Fibroblast of skin of right biceps (primary cell): ENCODE results near the gene SLC45A2.
"Not testable (repeated sequence)": the region's sequence is repeated elsewhere in the genome, so short reads cannot be mapped to it uniquely, and the experiment has no call there.

Source experiments
- DNase-seq: peaks from one replicate; pipeline ENCODE4 v3.0.0-alpha.2; 2013

Gene SLC45A2, protein sequence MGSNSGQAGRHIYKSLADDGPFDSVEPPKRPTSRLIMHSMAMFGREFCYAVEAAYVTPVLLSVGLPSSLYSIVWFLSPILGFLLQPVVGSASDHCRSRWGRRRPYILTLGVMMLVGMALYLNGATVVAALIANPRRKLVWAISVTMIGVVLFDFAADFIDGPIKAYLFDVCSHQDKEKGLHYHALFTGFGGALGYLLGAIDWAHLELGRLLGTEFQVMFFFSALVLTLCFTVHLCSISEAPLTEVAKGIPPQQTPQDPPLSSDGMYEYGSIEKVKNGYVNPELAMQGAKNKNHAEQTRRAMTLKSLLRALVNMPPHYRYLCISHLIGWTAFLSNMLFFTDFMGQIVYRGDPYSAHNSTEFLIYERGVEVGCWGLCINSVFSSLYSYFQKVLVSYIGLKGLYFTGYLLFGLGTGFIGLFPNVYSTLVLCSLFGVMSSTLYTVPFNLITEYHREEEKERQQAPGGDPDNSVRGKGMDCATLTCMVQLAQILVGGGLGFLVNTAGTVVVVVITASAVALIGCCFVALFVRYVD

DNA sequence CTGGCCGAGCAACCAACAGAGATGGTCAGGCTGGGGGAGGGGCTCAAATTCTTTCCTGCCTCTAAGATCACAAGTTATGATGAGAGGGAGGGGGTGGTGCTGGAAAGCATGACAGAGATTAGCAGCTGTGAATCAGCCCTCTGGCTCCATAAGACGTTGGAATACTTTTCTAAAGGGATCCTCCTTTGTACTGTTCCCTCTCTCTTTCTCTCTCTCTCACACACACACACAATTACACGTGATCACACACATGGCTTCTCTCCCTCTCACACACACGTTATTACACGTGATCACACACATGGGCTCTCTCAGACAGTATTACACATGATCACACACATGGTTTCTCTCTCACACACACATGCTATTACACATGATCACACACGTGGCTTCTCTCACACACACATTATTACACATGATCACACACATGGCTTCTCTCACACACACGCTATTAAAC lies at the start of gene SLC45A2:
Gene SLC45A2, minus strand, starts transcription at position 23 of the 454 bp plus-strand sequence. CDS start 110 bp downstream, outside the sequence.
- DNase-seq = peak; percentile 66

- no peak for DNase-seq
These were observed 47.5 kb upstream of the SLC45A2 start for GRCh38 chr5:34031966-34032365.

DNA sequence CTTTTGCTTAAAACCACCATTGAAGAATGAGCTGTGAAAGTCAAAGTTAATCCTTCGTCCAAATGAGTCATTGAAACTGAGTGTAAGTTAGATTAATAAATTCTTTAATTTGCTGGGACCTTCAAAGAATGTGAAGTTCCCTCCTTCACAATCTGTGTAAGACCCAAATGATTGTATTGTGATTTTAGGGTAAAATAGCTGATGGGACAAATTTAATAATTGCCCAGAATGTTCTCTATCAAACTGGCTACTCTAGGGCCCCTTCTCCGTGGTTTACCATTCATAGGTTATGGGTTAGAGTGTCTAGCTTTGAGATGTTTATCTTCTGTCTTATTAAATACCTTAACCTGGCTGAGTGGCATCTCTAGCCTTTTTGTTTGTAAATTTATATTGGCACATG lies 46.6 kb upstream of the SLC45A2 start:
- DNase-seq = no peak

DNA sequence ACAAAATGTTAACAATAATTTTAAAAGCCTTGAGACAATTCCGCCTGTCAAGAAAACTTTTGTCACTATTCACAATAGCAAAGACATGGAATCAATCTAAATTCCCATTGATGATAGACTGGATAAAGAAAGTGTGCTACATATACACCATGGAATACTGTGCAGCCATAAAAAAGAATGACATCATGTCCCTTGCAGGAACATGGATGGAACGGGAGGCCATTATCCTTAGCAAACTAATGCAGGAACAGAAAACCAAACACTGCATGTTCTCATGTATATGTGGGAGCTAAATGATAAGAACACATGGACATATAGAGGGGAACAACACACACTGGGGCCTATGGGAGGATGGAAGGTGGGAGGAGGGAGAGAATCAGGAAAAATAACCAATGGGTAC lies 46.1 kb upstream of the SLC45A2 start:
- DNase-seq = not testable (repeated sequence)

GRCh38 chr5:34030048-34030447 lies 45.6 kb upstream of the SLC45A2 start:
- no peak for DNase-seq

GRCh38 chr5:34028349-34028748 lies 43.9 kb upstream of the SLC45A2 start:
- DNase-seq = no peak

- DNase-seq = no peak
These were observed 41.7 kb upstream of the SLC45A2 start for GRCh38 chr5:34026089-34026761.

- peak; percentile 68 for DNase-seq
These were observed 37.7 kb upstream of the SLC45A2 start for GRCh38 chr5:34022121-34022705.

GRCh38 chr5:34021334-34021733 lies 36.8 kb upstream of the SLC45A2 start:
- DNase-seq = no peak

DNA sequence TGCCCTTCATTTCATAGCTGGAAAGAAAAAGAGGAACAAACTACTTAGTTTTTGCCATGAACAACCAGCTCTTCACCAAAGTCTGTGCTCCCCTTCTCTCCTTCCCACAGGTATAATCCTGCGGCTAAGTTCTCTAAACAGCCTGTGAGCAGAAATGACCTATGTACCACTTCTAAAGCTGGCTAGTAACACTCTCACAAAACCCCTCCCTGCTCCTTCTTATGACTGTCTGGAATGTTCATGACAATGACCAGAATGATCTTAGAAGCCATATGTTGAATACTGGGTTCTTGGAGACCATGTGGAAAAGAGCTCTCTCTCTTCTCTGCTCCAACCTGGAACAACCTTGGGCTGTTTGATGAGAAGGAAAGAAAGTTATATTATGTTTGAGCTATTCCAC lies 36.2 kb upstream of the SLC45A2 start:
- no peak for DNase-seq

- no peak for DNase-seq
These were observed 32.8 kb upstream of the SLC45A2 start for GRCh38 chr5:34017254-34017653.

- no peak for DNase-seq
These were observed 32.3 kb upstream of the SLC45A2 start for GRCh38 chr5:34016750-34017149.

- DNase-seq = no peak
These were observed 31.7 kb upstream of the SLC45A2 start for GRCh38 chr5:34016222-34016621.

- DNase-seq = no peak
These were observed 30.8 kb upstream of the SLC45A2 start for GRCh38 chr5:34015120-34015822.

DNA sequence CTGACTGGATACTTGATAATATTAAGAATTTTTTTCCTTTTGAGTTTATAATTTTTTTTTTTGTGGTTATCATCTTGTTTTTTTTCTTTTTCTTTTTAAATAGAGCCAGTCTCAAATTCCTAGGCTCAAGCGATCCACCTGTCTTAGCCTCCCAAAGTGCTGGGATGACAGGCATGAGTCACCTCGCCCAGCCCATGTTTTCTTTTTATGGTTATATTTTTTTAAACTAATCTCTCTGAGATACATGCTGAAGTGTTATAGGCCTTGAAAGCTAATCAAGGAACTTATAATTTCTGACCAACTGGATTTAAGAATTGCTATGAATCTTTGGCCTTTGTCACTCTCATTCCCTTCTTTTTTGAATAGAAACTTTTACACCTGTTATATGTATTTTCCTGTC lies 30.1 kb upstream of the SLC45A2 start:
- DNase-seq = no peak

DNA sequence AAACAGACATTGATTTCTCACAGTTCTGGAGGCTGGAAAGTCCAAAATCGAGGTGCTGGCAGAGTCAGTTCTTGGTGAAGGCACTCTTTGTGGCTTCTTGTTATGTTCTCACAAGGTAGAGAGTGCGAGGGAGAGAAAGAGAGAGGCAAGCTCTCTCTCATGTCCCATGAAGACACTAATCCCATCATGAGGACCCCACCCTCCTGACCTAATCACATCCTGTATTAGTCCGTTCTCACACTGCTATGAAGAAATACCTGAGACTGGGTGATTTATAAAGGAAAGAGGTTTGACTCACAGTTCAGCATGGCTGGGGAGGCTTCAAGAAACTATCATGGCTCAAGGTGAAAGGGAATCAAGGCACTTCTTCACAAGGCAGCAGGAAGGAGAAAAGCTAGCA lies 29.1 kb upstream of the SLC45A2 start:
- DNase-seq = no peak

- DNase-seq = peak; percentile 68
These were observed 28.3 kb upstream of the SLC45A2 start for GRCh38 chr5:34012791-34013190.

- peak; percentile 44 for DNase-seq
These were observed 27.0 kb upstream of the SLC45A2 start for GRCh38 chr5:34011536-34011935.

DNA sequence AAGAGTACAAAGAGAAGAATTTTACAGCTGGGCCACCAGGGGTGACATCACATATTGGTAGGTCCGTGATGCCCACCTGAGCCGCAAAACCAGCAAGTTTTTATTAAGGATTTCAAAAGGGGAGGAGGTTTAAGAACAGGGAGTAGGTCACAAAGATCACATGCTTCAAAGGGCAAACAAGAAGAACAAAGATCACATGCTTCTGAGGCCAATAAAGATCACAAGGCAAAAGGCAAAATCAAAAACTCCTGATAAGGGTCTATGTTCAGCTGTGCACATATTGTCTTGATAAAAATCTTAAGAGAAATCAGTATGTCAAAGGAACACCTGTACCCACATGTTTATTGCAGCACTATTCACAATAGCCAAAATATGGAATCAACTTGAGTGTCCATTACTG lies 25.7 kb upstream of the SLC45A2 start:
- DNase-seq = not testable (repeated sequence)

GRCh38 chr5:34009610-34010009 lies 25.1 kb upstream of the SLC45A2 start:
- no peak for DNase-seq

- DNase-seq = no peak
These were observed 24.3 kb upstream of the SLC45A2 start for GRCh38 chr5:34008802-34009201.

DNA sequence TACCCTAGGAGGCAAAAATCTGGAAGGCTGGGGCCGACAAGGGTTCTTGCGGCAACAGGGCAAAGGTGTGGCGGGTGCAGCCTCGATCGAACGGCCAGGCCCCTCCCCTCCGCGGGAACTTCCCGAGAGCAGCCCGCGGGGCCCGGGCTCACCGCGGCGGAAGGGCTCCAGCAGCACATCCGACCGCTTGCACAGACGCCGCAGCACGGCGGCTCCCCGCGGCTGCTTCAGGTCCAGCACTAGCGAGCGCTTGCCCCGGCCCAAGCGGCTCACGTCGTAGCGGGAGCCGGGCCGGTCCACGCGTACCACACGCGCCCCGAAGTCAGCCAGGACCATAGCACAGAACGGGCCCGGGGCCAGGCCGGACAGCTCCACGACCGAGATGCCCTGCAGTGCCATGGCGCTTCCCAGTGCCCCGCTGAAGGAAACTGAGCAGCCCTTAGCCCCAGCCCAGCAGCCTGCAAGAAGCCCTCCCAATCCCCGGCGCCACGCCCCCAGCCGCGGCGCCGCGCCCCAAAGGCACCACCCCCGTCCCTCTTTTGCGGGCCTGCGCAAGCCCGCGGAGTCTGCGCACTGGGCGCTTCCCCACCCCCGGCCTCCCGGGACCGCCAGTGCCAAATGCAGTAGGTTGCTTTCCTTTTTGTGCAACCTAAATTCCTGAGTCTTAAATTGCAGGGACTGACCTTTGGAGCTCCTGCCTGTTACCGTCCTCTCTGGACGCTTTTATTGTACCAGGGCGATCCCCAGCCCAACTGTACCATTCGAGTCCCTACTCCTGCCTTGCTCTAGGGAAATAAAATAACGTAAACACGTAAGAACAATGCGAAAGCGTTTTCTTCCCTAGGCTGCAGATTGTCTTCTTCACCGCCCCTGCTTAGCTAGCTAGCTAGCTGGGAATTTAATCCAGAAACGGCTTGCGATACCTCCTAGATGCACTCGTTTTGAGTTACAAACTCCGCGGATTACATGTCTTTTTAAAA lies 23.4 kb upstream of the SLC45A2 start, which contains the start of gene AMACR:
Gene AMACR, minus strand, starts transcription at position 430 of the 980 bp plus-strand sequence. Its CDS starts 31 bp downstream, at position 399.
- peak; percentile 92 for DNase-seq
